WERI-Rb-1 (cell line): Measurements from ENCODE around the gene HHATL.

ENCODE experiments used
- DNase-seq: peaks from one replicate; pipeline ENCODE4 v3.0.0-alpha.2; 2020
- H3K27ac ChIP-seq: fragments of 250-450 bp; sonication (Bioruptor Pico); 2 replicates; pipeline ENCODE4 v1.5.1; 2020; ENCODE audit warnings: mild to moderate bottlenecking, moderate library complexity
- H3K27me3 ChIP-seq: fragments of 250-450 bp; sonication (Bioruptor Pico); 2 replicates; pipeline ENCODE4 v1.5.1; 2021; ENCODE audit warnings: mild to moderate bottlenecking, low read depth, moderate library complexity; ENCODE audit not compliant: insufficient read depth, severe bottlenecking
- H3K36me3 ChIP-seq: fragments of 250-450 bp; sonication (Bioruptor Pico); 2 replicates; pipeline ENCODE4 v1.5.1; 2020; ENCODE audit warnings: mild to moderate bottlenecking, moderate library complexity
- H3K4me3 ChIP-seq: 2 replicates; pipeline ENCODE4 v1.5.1; 2011; ENCODE audit warnings: low read depth, mild to moderate bottlenecking, control low read depth, low read length
- H3K9me3 ChIP-seq: fragments of 250-450 bp; sonication (Bioruptor Pico); 2 replicates; pipeline ENCODE4 v1.5.1; 2021; ENCODE audit warnings: mild to moderate bottlenecking, moderate library complexity; ENCODE audit not compliant: severe bottlenecking
- TF ChIP-seq, protein P1 (sequence below): IDR thresholded peaks from 2 replicates; pipeline ENCODE4 v1.5.1; 2011; ENCODE audit warnings: low read depth, mild to moderate bottlenecking, control low read depth, inconsistent platforms, low read length

HHATL gene

DNA sequence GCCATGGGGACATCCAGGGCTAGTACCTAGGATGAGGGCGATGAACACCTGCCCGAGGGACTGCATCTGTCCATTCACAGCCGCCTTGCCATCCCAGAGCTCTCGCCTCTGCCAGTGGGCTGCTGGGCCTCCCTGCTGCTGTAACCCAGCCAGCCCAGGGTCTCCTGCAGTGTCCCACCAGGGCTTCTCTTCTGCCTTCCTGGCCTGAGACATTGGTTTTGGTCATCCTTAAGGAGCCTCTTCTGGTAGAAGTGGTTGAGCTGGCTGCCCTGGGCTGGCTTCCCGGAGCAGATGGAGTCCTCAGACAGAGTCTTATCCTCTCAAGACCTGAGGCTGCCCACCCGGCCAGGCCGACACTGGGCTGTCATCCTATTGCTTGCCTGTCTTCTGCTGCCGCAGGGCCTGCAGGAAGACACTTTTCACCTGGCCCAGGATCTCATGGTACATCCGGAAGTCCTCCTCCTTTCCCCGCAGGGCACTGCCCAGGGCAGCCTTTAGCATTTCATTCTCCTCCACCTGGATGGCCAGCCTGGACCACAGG lies 6.1 kb upstream of the HHATL start:
- DNase-seq: peak; percentile 68
- no peak overlapping the region for H3K4me3 ChIP-seq
- H3K9me3 ChIP-seq: no peaks in the 10 kb centered on the region
- TF ChIP-seq, protein P1, sequence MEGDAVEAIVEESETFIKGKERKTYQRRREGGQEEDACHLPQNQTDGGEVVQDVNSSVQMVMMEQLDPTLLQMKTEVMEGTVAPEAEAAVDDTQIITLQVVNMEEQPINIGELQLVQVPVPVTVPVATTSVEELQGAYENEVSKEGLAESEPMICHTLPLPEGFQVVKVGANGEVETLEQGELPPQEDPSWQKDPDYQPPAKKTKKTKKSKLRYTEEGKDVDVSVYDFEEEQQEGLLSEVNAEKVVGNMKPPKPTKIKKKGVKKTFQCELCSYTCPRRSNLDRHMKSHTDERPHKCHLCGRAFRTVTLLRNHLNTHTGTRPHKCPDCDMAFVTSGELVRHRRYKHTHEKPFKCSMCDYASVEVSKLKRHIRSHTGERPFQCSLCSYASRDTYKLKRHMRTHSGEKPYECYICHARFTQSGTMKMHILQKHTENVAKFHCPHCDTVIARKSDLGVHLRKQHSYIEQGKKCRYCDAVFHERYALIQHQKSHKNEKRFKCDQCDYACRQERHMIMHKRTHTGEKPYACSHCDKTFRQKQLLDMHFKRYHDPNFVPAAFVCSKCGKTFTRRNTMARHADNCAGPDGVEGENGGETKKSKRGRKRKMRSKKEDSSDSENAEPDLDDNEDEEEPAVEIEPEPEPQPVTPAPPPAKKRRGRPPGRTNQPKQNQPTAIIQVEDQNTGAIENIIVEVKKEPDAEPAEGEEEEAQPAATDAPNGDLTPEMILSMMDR: no peak
- no peaks in the 10 kb centered on the region for H3K36me3 ChIP-seq
- no peaks in the 10 kb centered on the region for H3K27me3 ChIP-seq
- no peak overlapping the region; the same call in 1 of the 2 replicates for H3K27ac ChIP-seq

DNA sequence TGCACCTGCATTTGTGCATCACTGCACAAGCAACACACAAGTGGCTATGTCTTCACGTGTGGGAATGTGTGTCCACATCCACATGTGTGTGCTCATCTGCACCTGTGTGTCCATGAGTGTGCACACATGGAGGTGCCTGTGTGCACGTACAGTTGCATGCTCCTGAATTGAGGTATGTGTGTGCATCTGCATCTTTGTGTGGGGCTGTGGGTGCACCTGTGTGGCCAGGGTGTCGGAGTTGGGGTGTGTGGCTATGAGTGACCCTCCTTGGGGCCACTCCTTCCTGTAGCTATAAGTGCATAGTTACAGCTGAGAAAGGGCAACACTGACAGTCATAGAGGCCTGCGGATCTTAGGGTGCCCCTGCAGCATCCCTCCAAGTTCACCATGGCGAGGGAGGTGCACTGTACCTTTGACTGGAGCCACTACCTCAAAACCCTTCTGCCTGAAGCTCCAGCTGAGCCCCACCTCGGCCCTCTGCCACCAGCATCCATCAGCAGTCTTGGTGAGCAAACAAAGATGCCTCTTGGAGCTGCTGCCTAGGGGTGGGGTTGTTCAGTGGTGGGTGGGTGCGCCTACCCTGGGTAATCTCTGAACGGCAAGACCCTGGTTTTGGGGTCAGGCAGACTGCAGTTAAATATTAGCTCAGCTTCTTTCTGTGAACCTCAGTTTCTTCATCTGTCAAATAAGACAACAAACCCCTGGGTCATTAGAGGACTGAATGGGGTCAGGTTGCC lies 5.2 kb upstream of the HHATL start:
- H3K27me3 ChIP-seq: no peaks in the 10 kb centered on the region
- TF ChIP-seq, protein P1: no peak
- H3K36me3 ChIP-seq: no peaks in the 10 kb centered on the region
- DNase-seq: no peak
- H3K4me3 ChIP-seq: no peak overlapping the region
- H3K9me3 ChIP-seq: no peaks in the 10 kb centered on the region
- no peak overlapping the region for H3K27ac ChIP-seq

DNA sequence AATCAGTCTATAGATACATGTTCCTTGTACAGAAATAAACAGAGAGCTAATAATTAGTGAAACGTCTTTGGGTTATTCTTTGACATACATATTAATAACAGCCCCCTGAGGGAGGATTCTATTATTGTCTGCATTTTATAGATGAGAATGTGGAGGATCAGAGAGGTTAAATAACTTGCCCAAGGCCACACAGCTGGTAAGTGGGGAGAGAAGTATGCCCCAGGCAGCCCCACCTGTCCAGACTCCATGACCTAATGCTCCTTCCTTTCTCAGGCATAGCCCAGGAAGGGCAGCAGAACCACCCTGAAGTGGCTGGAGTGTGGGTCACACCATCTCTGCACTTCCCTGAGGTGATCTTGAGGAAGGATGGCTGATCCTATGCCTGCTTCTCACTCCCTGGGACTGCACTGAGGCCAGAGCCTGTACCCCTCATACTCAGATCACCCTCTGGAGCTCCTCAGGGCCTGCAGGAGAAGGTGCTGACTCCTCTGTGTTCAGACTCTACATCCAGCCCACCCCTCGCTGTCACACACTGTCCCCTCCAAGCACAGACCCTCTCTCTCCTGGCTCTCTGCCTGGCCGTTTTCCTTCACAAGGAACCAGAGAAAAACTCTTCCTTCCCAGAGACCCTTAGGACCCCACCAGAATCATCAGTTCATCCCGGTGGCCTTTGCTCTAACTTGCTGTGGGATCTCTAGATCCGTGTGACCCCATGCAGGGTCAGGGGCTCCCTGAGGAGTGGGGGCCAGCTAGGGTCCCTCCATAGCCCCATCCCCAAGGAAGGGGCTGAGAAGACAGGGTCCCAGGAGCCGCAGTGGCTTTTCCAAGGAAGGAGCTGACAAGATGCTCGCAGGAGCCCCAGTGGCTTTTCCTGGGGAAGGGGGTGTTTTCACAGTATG lies 4.4 kb upstream of the HHATL start:
- H3K9me3 ChIP-seq: no peaks in the 10 kb centered on the region
- no peak overlapping the region for H3K4me3 ChIP-seq
- TF ChIP-seq, protein P1: no peak
- no peak for DNase-seq
- H3K36me3 ChIP-seq: no peaks in the 10 kb centered on the region
- H3K27me3 ChIP-seq: no peaks in the 10 kb centered on the region
- no peak overlapping the region for H3K27ac ChIP-seq

DNA sequence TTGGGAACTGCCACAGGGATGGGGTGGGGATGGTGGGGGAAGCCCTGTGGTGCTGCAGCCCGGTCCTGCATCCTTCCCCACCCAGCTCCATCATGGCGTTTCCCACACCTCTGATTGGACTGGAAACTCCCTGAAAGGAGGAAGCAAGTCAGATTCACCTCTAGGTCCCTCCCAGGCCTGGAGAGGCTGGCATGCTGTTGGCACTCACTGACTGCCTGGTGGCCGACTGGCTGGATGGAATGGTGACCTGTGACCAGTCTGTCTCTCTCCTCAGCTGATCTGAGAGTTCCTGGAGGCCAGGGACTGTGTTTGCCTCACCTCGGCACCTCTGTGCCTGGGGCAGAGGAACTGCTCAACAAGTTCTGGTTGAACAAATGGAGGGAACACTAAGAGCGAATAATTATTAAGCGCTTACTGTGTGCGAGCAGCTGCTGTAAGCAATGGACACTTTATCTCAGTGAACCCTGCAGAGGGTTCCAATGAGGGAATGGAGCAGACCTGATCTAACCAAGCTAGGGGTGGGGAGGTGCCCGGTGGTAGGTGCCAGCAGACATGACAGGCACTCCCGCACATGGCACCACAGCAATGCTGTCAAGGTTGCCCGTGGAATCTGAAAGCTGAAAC lies 3.5 kb upstream of the HHATL start:
- no peak overlapping the region for H3K4me3 ChIP-seq
- H3K27me3 ChIP-seq: no peaks in the 10 kb centered on the region
- TF ChIP-seq, protein P1: no peak
- DNase-seq: no peak
- H3K9me3 ChIP-seq: no peaks in the 10 kb centered on the region
- no peak overlapping the region for H3K27ac ChIP-seq
- H3K36me3 ChIP-seq: no peaks in the 10 kb centered on the region

DNA sequence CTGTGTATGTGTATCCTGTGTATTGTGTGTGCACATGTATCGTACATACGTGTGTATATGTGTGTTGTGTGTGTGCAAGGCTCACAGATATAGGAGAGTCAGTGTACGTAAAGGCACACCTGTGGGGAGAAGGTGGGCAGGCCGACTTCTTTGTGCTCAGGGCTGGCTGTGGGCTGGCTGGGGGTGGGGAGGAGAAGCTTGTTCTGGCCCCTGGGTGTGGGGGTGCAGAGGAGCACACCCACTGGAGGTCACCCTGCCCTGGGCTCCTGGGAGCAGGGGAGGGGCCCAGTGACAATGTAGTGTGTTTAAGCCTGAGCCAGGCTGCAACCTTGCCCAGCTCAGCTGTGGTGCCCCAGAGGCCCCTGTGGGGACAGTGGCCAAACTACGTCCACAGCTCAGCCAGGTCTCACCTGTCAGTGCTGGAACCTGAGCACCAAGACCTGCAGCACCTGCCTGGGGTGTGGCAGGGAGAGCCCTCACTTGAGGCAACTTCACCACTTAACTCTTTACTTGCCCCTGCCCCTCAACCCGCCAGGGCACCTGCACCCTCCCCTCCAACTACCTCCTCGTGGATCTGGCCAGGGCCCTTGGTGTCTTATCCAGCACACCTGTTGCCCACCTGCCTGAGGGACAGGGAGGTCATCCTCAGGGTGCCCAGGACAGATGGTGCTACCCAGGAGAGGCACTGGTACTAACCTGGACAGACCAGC lies 2.6 kb upstream of the HHATL start:
- Histone ChIP-seq H3K9me3 (no peaks in the 10 kb centered on the region), H3K27ac (no peak overlapping the region), H3K4me3 (no peak overlapping the region), H3K27me3 (no peaks in the 10 kb centered on the region), H3K36me3 (no peaks in the 10 kb centered on the region)
- no peak for DNase-seq
- TF ChIP-seq, protein P1: no peak
